AG10803 (cell line): Measurements from ENCODE around the gene ZNF93.
"Not testable (repeated sequence)": the region's sequence is repeated elsewhere in the genome, so short reads cannot be mapped to it uniquely, and the experiment has no call there.

Source experiments
- DNase-seq: peaks from one replicate; pipeline ENCODE4 v3.0.0; 2010; ENCODE audit warnings: low read depth
- H3K4me3 ChIP-seq: 2 replicates; pipeline ENCODE4 v1.5.1; 2011; ENCODE audit warnings: mild to moderate bottlenecking, low read length, control low read depth
- TF ChIP-seq, protein P1 (sequence below): conservative IDR thresholded peaks from 2 replicates; pipeline ENCODE4 v1.5.1; 2011; ENCODE audit warnings: mild to moderate bottlenecking, low read length, control low read depth, inconsistent platforms

The ZNF93 gene

DNA sequence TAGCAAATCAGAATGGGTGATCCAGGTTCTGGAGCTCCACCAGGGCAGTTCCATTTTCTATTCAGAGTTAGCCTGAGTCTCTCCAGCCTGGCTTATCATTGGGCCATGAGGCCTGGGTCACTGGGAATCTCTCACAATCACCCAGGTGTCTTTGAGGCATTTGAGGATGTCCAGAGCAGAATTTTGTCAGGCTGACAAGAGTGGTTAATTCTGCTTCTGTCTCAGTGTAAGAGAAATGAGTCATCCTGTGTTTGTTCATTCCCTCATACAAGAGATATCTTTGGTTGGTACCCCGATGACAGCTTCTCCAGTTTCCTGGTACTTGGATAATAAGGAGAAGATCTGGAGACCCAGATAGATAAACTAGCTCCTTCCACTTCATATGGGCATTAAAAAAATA lies 10.4 kb downstream of the ZNF93 start:
- H3K4me3 ChIP-seq: no peak overlapping the region
- TF ChIP-seq, protein P1, sequence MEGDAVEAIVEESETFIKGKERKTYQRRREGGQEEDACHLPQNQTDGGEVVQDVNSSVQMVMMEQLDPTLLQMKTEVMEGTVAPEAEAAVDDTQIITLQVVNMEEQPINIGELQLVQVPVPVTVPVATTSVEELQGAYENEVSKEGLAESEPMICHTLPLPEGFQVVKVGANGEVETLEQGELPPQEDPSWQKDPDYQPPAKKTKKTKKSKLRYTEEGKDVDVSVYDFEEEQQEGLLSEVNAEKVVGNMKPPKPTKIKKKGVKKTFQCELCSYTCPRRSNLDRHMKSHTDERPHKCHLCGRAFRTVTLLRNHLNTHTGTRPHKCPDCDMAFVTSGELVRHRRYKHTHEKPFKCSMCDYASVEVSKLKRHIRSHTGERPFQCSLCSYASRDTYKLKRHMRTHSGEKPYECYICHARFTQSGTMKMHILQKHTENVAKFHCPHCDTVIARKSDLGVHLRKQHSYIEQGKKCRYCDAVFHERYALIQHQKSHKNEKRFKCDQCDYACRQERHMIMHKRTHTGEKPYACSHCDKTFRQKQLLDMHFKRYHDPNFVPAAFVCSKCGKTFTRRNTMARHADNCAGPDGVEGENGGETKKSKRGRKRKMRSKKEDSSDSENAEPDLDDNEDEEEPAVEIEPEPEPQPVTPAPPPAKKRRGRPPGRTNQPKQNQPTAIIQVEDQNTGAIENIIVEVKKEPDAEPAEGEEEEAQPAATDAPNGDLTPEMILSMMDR: no peak
- DNase-seq: no peak

DNA sequence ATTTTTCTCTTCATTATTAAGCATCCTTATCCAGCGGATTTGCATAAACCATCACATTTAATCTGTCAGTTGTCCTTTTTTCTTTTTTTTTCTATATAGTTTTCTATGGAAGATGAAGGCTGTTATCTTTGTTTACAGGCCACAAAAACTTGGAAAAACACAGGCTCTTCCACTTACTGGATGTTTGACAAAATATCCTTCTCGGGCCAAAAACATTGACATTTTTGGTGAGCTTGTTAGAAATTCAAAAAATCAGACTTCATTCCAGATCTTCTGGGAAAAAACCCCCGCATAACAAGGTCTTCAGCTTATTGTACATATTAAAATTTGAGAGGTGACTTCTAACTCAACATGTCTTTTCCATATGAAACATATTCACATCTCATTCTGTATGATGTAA lies 13.8 kb downstream of the ZNF93 start:
- H3K4me3 ChIP-seq: no peak overlapping the region
- no peak for DNase-seq
- TF ChIP-seq, protein P1: no peak

DNA sequence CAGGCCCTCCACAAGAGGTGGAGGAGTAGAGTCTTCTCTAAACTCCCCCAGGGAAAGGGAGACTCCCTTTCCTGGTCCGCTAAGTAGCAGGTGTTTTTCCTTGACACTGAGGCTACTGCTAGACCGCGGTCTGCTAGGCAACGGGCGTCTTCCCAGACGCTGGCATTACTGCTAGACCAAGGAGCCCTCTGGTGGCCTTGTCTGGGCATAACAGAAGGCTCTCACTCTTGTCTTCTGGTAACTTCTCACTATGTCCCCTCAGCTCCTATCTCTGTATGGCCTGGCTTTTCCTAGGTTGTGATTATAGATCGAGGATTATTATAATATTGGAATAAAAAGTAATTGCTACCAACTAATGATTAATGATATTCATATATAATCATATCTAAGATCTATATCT lies 29.7 kb downstream of the ZNF93 start:
- not testable (repeated sequence) for DNase-seq

DNA sequence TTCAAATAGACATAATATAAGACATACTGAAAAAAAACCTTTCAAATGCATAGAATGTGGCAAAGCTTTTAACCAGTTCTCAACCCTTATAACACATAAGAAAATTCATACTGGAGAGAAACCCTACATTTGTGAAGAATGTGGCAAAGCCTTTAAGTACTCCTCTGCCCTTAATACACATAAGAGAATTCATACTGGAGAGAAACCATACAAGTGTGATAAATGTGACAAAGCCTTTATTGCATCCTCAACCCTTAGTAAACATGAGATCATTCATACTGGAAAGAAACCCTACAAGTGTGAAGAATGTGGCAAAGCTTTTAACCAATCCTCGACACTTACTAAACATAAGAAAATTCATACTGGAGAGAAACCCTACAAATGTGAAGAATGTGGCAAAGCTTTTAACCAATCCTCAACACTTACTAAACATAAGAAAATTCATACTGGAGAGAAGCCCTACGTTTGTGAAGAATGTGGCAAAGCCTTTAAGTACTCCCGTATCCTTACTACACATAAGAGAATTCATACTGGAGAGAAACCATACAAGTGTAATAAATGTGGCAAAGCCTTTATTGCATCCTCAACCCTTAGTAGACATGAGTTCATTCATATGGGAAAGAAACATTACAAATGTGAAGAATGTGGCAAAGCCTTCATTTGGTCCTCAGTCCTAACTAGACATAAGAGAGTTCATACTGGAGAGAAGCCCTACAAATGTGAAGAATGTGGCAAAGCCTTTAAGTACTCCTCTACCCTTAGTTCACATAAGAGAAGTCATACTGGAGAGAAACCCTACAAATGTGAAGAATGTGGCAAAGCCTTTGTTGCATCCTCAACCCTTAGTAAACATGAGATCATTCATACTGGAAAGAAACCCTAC lies 32.9 kb downstream of the ZNF93 start:
- H3K4me3 ChIP-seq: not testable (repeated sequence)

More for the DNA sequence above, 29.7 kb downstream of the ZNF93 start:
- not testable (repeated sequence) for H3K4me3 ChIP-seq

DNA sequence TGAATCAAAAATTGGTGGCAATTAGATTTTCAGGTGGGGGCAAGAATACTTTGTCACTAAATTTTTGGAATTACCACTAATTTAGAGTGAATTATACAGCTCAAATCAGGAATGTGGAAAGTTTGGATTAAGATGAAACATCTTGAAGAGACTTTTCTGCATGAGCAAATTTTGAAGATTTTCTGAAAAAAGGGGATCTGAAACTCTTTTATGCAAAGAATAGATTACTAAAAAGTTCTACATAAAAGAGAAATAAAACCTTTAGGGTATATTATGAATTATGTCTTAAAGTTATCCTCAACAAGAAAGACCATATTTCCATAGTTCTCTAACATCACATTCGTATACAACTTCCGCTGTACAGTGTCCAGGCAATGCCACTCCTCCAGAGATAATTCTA lies 36.7 kb downstream of the ZNF93 start:
- no peak for DNase-seq
- TF ChIP-seq, protein P1: no peak
- no peak overlapping the region for H3K4me3 ChIP-seq

More for the DNA sequence above, 32.9 kb downstream of the ZNF93 start:
- DNase-seq: not testable (repeated sequence)

DNA sequence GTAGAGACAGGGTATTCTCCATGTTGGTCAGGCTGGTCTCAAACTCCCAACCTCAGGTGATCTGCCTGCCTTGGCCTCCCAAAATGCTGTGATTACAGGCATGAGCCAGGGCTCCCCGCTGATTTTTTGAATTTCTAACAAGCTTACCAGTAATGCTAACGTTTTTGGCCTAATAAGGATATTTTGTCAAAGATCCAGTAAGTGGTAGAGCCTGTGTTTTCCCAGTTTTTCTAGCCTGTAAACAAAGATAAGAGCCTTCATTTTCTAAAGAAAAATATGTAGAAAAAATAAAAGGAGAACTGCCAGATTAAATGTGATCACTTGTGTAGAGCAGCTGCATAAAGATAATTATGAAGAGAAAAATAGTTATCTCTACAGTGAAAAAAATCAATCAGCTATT lies 37.7 kb downstream of the ZNF93 start:
- TF ChIP-seq, protein P1: no peak

DNA sequence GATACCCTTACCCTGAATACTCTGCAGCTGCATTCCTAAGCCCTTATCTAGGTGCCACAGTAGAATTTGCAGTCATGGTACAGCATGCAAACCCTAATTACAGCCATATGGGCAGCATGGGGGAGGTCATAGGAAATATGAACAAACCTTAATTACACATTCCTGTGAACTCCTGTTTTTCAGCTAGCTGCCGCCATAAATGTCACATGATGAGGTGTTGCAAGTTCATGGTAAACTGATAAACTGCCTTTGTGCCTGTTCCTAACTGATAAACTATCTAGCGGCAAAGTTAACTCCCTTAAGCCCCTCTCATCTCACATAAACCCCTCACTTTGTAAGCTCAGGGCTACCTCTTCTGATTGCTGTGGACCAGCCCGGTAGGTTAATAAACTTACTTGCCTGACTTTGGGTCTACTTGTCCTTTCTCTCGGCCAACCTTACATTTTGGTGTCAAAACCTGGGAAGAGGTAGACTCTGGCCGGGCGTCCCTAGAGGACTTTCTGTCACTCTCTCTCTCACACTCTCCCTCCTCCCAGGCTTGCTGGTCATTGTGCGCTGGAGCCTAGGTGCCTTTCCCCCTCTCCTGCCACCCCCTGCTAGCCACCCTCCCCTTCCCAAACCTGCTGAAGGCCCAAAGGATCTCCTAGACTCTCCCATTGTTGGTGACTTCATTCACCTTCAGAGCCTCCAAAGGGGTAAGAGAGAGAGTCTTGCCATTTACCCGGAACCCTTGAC lies 43.3 kb downstream of the ZNF93 start:
- DNase-seq: no peak
- no peak overlapping the region for H3K4me3 ChIP-seq
- TF ChIP-seq, protein P1: no peak

More for the DNA sequence above, 37.7 kb downstream of the ZNF93 start:
- DNase-seq: no peak
- no peak overlapping the region for H3K4me3 ChIP-seq

DNA sequence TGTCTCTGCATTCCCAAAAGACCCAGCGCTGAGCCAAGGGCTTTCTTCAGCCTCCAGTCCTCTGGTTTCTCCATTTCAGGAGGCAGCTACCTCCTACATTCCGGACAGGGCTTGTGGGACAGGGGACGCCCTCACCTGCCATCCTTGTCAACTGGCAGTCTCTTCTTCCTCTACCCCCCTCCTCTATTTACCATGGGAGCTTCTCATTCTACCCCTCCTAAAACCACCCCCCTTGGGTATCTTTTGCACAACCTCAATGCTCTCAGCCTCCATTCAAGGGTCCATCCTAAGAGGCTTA lies 43.8 kb downstream of the ZNF93 start:
- TF ChIP-seq, protein P1: no peak
- H3K4me3 ChIP-seq: no peak overlapping the region
- no peak for DNase-seq
